Liver (tissue), 9 donors: ENCODE results near the gene NLK. TPM values are rescaled to one million over a fixed set of nuclear protein-coding genes. Genes with fewer than 3 reads are reported as not detected.

Experiments used
- DNase-seq: peaks from one replicate; pipeline ENCODE4 v3.0.0-alpha.2; 2017; ENCODE audit warnings: low spot score
- H3K27ac ChIP-seq, 2 donors: one replicate each; pipeline ENCODE4 v1.7.0; 2013; ENCODE audit warnings: inconsistent platforms in 2 of 2, low read length in 2 of 2, control low read depth in 1 of 2, low read depth in 1 of 2, mild to moderate bottlenecking in 1 of 2
- H3K27me3 ChIP-seq, 4 donors: one replicate each; pipeline versions ENCODE4 v1.6.1 to v1.7.0; 2013; ENCODE audit warnings: low read length in 3 of 4, inconsistent platforms in 1 of 4, mild to moderate bottlenecking in 1 of 4, moderate library complexity in 1 of 4; ENCODE audit not compliant: control insufficient read depth in 4 of 4, insufficient read depth in 4 of 4
- H3K36me3 ChIP-seq, 4 donors: one replicate each; pipeline versions ENCODE4 v1.6.1 to v1.7.0; 2013; ENCODE audit warnings: low read length in 3 of 4, mild to moderate bottlenecking in 3 of 4, low read depth in 1 of 4, moderate library complexity in 1 of 4; ENCODE audit not compliant: control insufficient read depth in 4 of 4, insufficient read depth in 3 of 4
- H3K4me1 ChIP-seq, 4 donors: one replicate each; pipeline versions ENCODE4 v1.6.1 to v1.7.0; 2013; ENCODE audit warnings: low read length in 3 of 4, mild to moderate bottlenecking in 3 of 4, moderate library complexity in 1 of 4; ENCODE audit not compliant: control insufficient read depth in 4 of 4, insufficient read depth in 4 of 4
- H3K4me3 ChIP-seq, 3 donors: one replicate each; pipeline versions ENCODE4 v1.6.1 to v1.7.0; 2013; ENCODE audit warnings: low read length in 3 of 3, control low read depth in 1 of 3, low read depth in 1 of 3, mild to moderate bottlenecking in 1 of 3
- H3K9ac ChIP-seq, 2 donors: one replicate each; pipeline ENCODE4 v1.7.0; 2013; ENCODE audit warnings: low read length in 2 of 2, mild to moderate bottlenecking in 2 of 2, moderate library complexity in 2 of 2, control low read depth in 1 of 2, low read depth in 1 of 2
- H3K9me3 ChIP-seq, 4 donors: one replicate each; pipeline versions ENCODE4 v1.6.1 to v1.7.0; 2013; ENCODE audit warnings: low read length in 3 of 4; ENCODE audit not compliant: control insufficient read depth in 4 of 4
- EGR1 ChIP-seq, 2 donors: IDR thresholded peaks; 2 replicates each; pipeline ENCODE4 v1.6.1; 2016 to 2018; ENCODE audit warnings: antibody characterized with exemption in 2 of 2, low read depth in 2 of 2
- FOXA1 ChIP-seq: IDR thresholded peaks from 2 replicates; pipeline ENCODE4 v1.6.1; 2016; ENCODE audit warnings: antibody characterized with exemption
- FOXA2 ChIP-seq: IDR thresholded peaks from 2 replicates; pipeline ENCODE4 v1.6.1; 2016; ENCODE audit warnings: antibody characterized with exemption
- HNF4A ChIP-seq, 2 donors: conservative IDR thresholded peaks; 2 replicates each; pipeline ENCODE4 v1.6.1; 2016; ENCODE audit warnings: antibody characterized with exemption in 2 of 2, mild to moderate bottlenecking in 2 of 2
- NR2F2 ChIP-seq: IDR thresholded peaks from 2 replicates; pipeline ENCODE4 v1.6.1; 2016; ENCODE audit warnings: antibody characterized with exemption
- RAD21 ChIP-seq, 2 donors: IDR thresholded peaks; 2 replicates each; pipeline ENCODE4 v1.6.1; 2016; ENCODE audit warnings: antibody characterized with exemption in 2 of 2, mild to moderate bottlenecking in 2 of 2
- RXRA ChIP-seq, 2 donors: IDR thresholded peaks; 2 replicates each; pipeline ENCODE4 v1.6.1; 2017 to 2018; ENCODE audit warnings: antibody characterized with exemption in 2 of 2, mild to moderate bottlenecking in 1 of 2
- SP1 ChIP-seq: IDR thresholded peaks from 2 replicates; pipeline ENCODE4 v1.6.1; 2018; ENCODE audit warnings: antibody characterized with exemption, mild to moderate bottlenecking
- TAF1 ChIP-seq: conservative IDR thresholded peaks from 2 replicates; pipeline ENCODE4 v1.6.1; 2016; ENCODE audit warnings: antibody characterized with exemption, mild to moderate bottlenecking
- YY1 ChIP-seq: IDR thresholded peaks from 2 replicates; pipeline ENCODE4 v1.6.1; 2016; ENCODE audit warnings: antibody characterized with exemption, mild to moderate bottlenecking
- ZBTB33 ChIP-seq: IDR thresholded peaks from 2 replicates; pipeline ENCODE4 v1.6.1; 2016; ENCODE audit warnings: antibody characterized with exemption
- WGBS: extraction: QIAGEN DNeasy Blood & Tissue Kit; methylation state at CpG from one replicate; pipeline ENCODE4 v1.1.7; 2013; 5-methylcytosine and 5-hydroxymethylcytosine counted together
- polyA plus RNA-seq, 2 donors: library from polyadenylated mRNA; stranded (reverse) in 1 of 2; unstranded in 1 of 2; fragments of 200-250 nt in 1 of 2; fragments of >200 nt in 1 of 2; fragmentation: Nextera tagmentation in 1 of 2; extraction: Ambion mirVana in 1 of 2; gene quantifications; one replicate each; pipeline versions ENCODE4 v1.2.1 to v1.2.3, GENCODE V29; 2013 to 2015
- total RNA-seq, 2 donors: library from RNA; depleted of rRNA; stranded (reverse); fragments of >200 nt; gene quantifications; one replicate each; pipeline ENCODE4 v1.2.3, GENCODE V29; 2014
- TF ChIP-seq, protein P1 (sequence below): IDR thresholded peaks from 2 replicates; pipeline ENCODE4 v1.6.1; 2016; ENCODE audit warnings: antibody characterized with exemption
- TF ChIP-seq, protein P2 (sequence below): IDR thresholded peaks from 2 replicates; pipeline ENCODE4 v1.6.1; 2016; ENCODE audit warnings: antibody characterized with exemption, mild to moderate bottlenecking
- TF ChIP-seq, protein P3 (sequence below): fragments of 150-350 bp; IDR thresholded peaks from 2 replicates; pipeline ENCODE4 v1.5.1; 2017; ENCODE audit warnings: improper control_type of control experiment, low read depth, low read length; ENCODE audit not compliant: missing input control
- TF ChIP-seq, protein P4 (sequence below): IDR thresholded peaks from 2 replicates; pipeline ENCODE4 v1.6.1; 2016; ENCODE audit warnings: antibody characterized with exemption
- donor health status: healthy.
- donor health status: healthy.
- donor health status: healthy.
- donor health status: healthy.
- donor health status: healthy.

The NLK gene
- total and polyA plus RNA-seq, 4 donors, result 4.4 to 17.4 (median 9.2) TPM

DNA sequence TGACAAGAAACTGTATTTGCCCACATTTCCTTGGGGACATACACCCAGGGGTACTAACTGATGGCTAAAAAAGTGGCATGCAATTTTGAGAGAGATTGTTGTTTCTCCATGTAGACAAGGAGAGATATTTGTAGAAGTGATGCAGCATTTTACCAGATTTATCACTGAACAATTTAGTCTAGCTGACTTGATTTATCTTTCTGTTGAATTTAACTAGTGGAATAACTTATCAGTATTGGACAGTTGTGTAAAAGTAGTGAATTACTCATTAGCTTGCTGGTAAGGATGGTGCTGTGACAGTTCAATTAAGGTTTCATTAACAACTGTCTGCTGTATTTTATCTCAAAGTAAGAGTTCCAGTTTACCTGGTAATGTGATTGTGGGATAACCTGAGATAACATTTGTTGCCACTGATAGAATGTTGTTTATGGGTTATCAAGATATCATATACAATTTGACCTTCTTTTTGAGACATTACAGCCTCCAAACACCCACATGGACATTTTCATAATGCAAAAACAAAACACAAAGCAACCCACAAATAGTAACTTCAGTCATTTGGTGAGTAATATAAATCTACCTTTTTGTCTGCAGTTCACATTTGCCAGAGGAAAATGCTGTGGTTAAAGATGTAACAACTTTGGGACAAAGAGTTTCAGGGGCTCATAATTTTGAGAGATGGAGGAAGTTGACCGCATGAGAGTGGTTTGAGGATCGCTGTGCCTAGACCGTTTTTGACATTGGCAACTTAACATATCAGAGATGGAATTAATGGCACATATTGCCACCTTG is 3.8 kb downstream of the NLK start:
- Histone ChIP-seq H3K4me3 (no peak overlapping the region), H3K36me3 (peaks cover 0 to 2% (median 0%) of the 10 kb centered on the region in 4 donors), H3K4me1 (peaks cover 14 to 37% (median 27%) of the 10 kb centered on the region in 4 donors), H3K9ac (no peak overlapping the region), H3K27me3 (no peaks in the 10 kb centered on the region), H3K9me3 (no peaks in the 10 kb centered on the region), H3K27ac (no peak overlapping the region)
- 86% methylated on average over 3 of the region's 3 CpGs for whole genome bisulfite sequencing
- TF ChIP-seq SP1, result no peak
- no peak for TF ChIP-seq HNF4A (conservative IDR thresholded peaks at IDR 0.05)
- no peak for TF ChIP-seq YY1
- TF ChIP-seq RAD21 (IDR thresholded peaks at IDR 0.05), result no peak
- TF ChIP-seq TAF1, result no peak
- DNase-seq, result no peak

DNA sequence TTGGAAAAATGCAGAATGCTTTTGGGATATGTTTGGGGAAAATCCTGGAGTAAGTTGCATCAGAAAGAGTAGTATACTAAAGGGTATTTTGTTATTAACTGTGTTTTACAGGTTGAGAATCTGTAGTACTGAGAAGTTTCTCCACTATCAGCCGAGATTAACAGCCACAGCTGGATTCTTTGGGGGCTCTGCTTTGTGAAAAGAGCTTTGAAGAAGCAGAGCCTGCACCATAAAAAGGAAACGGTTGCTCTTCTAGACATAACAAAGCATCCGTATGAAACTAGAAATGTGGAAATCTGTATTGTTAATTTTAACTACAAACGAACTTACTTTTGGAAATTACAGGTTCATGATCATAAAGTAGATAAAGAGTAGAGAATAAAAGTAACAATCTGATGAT is 5.3 kb downstream of the NLK start:
- H3K4me3 ChIP-seq, result no peak overlapping the region
- no peaks in the 10 kb centered on the region for H3K27me3 ChIP-seq
- WGBS, result 66% methylated on average over 4 of the region's 4 CpGs
- H3K4me1 ChIP-seq, result peaks cover 13 to 38% (median 21%) of the 10 kb centered on the region in 4 donors
- no peaks in the 10 kb centered on the region for H3K9me3 ChIP-seq
- no peak overlapping the region for H3K27ac ChIP-seq
- TF ChIP-seq ZBTB33, result no peak
- TF ChIP-seq, protein P1, sequence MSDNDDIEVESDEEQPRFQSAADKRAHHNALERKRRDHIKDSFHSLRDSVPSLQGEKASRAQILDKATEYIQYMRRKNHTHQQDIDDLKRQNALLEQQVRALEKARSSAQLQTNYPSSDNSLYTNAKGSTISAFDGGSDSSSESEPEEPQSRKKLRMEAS, result no peak
- no peak for TF ChIP-seq FOXA2
- TF ChIP-seq, protein P2, sequence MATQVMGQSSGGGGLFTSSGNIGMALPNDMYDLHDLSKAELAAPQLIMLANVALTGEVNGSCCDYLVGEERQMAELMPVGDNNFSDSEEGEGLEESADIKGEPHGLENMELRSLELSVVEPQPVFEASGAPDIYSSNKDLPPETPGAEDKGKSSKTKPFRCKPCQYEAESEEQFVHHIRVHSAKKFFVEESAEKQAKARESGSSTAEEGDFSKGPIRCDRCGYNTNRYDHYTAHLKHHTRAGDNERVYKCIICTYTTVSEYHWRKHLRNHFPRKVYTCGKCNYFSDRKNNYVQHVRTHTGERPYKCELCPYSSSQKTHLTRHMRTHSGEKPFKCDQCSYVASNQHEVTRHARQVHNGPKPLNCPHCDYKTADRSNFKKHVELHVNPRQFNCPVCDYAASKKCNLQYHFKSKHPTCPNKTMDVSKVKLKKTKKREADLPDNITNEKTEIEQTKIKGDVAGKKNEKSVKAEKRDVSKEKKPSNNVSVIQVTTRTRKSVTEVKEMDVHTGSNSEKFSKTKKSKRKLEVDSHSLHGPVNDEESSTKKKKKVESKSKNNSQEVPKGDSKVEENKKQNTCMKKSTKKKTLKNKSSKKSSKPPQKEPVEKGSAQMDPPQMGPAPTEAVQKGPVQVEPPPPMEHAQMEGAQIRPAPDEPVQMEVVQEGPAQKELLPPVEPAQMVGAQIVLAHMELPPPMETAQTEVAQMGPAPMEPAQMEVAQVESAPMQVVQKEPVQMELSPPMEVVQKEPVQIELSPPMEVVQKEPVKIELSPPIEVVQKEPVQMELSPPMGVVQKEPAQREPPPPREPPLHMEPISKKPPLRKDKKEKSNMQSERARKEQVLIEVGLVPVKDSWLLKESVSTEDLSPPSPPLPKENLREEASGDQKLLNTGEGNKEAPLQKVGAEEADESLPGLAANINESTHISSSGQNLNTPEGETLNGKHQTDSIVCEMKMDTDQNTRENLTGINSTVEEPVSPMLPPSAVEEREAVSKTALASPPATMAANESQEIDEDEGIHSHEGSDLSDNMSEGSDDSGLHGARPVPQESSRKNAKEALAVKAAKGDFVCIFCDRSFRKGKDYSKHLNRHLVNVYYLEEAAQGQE, result no peak
- TF ChIP-seq RAD21 (IDR thresholded peaks at IDR 0.05), result no peak
- TF ChIP-seq, protein P3, sequence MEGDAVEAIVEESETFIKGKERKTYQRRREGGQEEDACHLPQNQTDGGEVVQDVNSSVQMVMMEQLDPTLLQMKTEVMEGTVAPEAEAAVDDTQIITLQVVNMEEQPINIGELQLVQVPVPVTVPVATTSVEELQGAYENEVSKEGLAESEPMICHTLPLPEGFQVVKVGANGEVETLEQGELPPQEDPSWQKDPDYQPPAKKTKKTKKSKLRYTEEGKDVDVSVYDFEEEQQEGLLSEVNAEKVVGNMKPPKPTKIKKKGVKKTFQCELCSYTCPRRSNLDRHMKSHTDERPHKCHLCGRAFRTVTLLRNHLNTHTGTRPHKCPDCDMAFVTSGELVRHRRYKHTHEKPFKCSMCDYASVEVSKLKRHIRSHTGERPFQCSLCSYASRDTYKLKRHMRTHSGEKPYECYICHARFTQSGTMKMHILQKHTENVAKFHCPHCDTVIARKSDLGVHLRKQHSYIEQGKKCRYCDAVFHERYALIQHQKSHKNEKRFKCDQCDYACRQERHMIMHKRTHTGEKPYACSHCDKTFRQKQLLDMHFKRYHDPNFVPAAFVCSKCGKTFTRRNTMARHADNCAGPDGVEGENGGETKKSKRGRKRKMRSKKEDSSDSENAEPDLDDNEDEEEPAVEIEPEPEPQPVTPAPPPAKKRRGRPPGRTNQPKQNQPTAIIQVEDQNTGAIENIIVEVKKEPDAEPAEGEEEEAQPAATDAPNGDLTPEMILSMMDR, result no peak
- no peak for TF ChIP-seq FOXA1
- no peak for TF ChIP-seq EGR1 (IDR thresholded peaks at IDR 0.05; ENCODE audit: low read depth in 2 of 2)
- TF ChIP-seq RXRA (IDR thresholded peaks at IDR 0.05), result no peak
- TF ChIP-seq NR2F2, result no peak
- no peak for TF ChIP-seq YY1
- no peak for TF ChIP-seq TAF1
- TF ChIP-seq, protein P4, sequence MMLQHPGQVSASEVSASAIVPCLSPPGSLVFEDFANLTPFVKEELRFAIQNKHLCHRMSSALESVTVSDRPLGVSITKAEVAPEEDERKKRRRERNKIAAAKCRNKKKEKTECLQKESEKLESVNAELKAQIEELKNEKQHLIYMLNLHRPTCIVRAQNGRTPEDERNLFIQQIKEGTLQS, result no peak
- DNase-seq, result no peak
- H3K36me3 ChIP-seq, result peaks cover 0 to 2% (median 0%) of the 10 kb centered on the region in 4 donors
- no peak overlapping the region for H3K9ac ChIP-seq
